ENCODE measurements around the gene ZNF423. TPM values are rescaled to one million over a fixed set of nuclear protein-coding genes. Genes with fewer than 3 reads are reported as not detected.

The ZNF423 gene
- total and polyA plus RNA-seq, 9 of the 15 experiments (the other 6 are each of a cell fraction or from before 2014, with no cell fraction given) = not detected

- no peak for TF ChIP-seq HOMEZ (CRISPR knock-in tag; IDR thresholded peaks at IDR 0.05)
- no peak for TF ChIP-seq ZNF586 (CRISPR knock-in tag; conservative IDR thresholded peaks at IDR 0.05)
- no peak for TF ChIP-seq ZFP36 (IDR thresholded peaks at IDR 0.05; ENCODE audit: low read depth, low read length, partially characterized antibody)
Observed at GRCh38 chr16:49866595-49867071, 10.7 kb upstream of the ZNF423 start (continued).

- ATAC-seq = no peak
- no peak for DNase-seq (ENCODE audit: extremely low read depth in 1 of 4, low spot score in 3 of 4)
- ChIA-PET POLR2A (no interaction called here), CTCF (ENCODE audit: low intra/inter-chr PET ratio) (no interaction called here)
- Histone ChIP-seq H3K4me2 (ENCODE audit: insufficient read depth, low read length) (no peak overlapping the region), H2AFZ (ENCODE audit: low read depth, low read length) (no peak overlapping the region), H3K9ac (ENCODE audit: insufficient read depth in 1 of 2, low read depth in 2 of 2, low read length in 2 of 2) (no peak overlapping the region), H3K27me3 (ENCODE audit: control insufficient read depth in 2 of 2, insufficient read depth in 2 of 2, low read length in 2 of 2) (peaks cover 23 to 48% of the 10 kb centered on the region in 2 experiments; a peak in 4 of 5 replicates), H3K36me3 (ENCODE audit: control insufficient read depth, insufficient read depth, low read length) (no peaks in the 10 kb centered on the region), H3K27ac (ENCODE audit: extremely low read depth, low read depth, low read length) (no peak overlapping the region), H3K9me1 (ENCODE audit: control insufficient read depth, insufficient read depth, low read length) (no peaks in the 10 kb centered on the region), H3K9me3 (replicated peaks; ENCODE audit: control insufficient read depth, insufficient read depth, low read depth, low read length) (no peaks in the 10 kb centered on the region), H4K20me1 (replicated peaks; ENCODE audit: control insufficient read depth, insufficient read depth, low read length) (peaks cover 8% of the 10 kb centered on the region; the same call in 1 of the 2 replicates), H3K4me1 (replicated peaks in 1 of 2; ENCODE audit: control insufficient read depth in 2 of 2, insufficient read depth in 2 of 2, low read length in 2 of 2) (peaks cover 0 to 17% of the 10 kb centered on the region in 2 experiments; a peak in 2 of 5 replicates), H3K79me2 (ENCODE audit: control insufficient read depth, insufficient read depth, low read length) (no peaks in the 10 kb centered on the region), H3K4me3 (no peak overlapping the region)
- no peak for FAIRE-seq
- 0% methylated on average over 4 of the region's 4 CpGs for WGBS (ENCODE audit: insufficient coverage, low coverage, missing lambda C conversion rate)
- no TSS peak for BruUV-seq (replicated peaks)
- in situ Hi-C loops (cut with MboI) = no loop called here
- TF ChIP-seq ZNF133 (CRISPR knock-in tag; IDR thresholded peaks at IDR 0.05) (no peak), TCF15 (CRISPR knock-in tag; IDR thresholded peaks at IDR 0.05) (no peak), TBP (optimal IDR thresholded peaks at IDR 0.05; ENCODE audit: low read depth, low read length) (no peak), ZNF280A (IDR thresholded peaks at IDR 0.05; ENCODE audit: low read depth, partially characterized antibody) (no peak), ZNF696 (CRISPR knock-in tag; conservative IDR thresholded peaks at IDR 0.05) (no peak), JUN (IDR thresholded peaks at IDR 0.05; ENCODE audit: borderline replicate concordance, low read depth, low read length) (no peak), JUN (CRISPR knock-in tag; IDR thresholded peaks at IDR 0.05; ENCODE audit: borderline replicate concordance) (no peak), NRF1 (conservative IDR thresholded peaks at IDR 0.05 in 1 of 2, IDR thresholded peaks at IDR 0.05 in 1 of 2) (no peak)
- intact Hi-C loops (cut with micrococcal nuclease) = no loop called here
Observed at GRCh38 chr16:49862694-49863093, 6.8 kb upstream of the ZNF423 start.
